LHCN-M2 (cell line): ENCODE measurements around the gene DLG1. TPM values are rescaled to one million over a fixed set of nuclear protein-coding genes. Genes with fewer than 3 reads are reported as not detected.

Source experiments
- DNase-seq: peaks from one replicate; pipeline ENCODE4 v3.0.0-alpha.2; 2012; ENCODE audit warnings: low read depth
- total RNA-seq: library from RNA; depleted of rRNA; stranded (reverse); fragments of >200 nt; gene quantifications from 2 replicates; pipeline ENCODE4 v1.2.3, GENCODE V29; 2014

The DLG1 gene
- total RNA-seq, 1 experiment from 2014 or later, result 107 TPM

DNA sequence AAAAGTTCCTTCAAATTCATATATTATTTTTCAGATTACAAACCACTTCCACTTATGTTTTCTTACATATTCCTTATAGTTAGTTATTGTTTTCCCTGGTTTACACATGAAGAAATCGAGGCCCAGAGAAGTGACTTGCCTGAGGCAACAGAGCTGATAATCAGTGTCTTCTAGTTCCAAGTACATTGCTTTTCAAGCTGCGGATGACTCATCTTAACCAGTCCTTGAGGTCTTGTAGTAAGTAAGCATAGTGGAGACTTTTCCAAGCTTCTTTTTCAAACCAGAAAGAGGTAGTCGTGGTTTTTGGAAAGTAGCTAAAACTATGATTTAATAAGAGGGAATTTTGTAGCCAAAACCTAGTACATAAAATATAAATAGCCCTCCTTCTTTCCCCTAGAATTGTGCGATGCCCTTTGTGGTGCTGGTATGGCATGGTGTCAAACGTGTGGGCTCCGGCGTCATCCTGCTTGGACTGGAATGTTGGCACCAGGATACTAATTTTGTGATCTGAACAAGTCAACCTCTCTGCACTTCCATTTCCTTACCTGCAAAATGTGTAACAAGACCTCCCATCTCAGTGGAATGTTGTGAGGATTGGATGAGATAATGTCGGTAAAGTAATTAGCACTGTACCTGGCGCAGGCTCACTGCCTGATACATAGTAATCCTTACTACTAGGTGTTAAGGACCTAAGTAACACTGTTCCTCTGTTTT lies 19.0 kb upstream of the DLG1 start:
- DNase-seq, result peak; percentile 86

DNA sequence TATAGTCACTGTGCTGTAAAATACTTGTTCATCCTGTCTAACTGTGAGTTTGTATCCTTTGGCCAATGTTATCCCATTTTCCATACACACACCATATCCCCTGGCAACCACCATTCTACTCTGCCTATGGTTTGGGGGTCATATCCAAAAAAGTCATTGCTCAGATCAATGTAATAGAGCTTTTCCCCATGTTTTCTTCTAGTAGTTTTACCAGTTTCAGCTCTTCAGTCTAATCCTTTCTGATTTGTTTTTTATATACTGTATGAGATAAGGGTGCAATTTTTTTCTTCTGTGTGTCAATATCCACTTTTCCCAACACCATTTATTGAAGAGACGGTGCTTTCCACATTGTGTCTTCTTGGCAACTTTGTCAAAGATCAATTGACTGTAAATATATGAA lies 14.0 kb upstream of the DLG1 start:
- DNase-seq, result no peak

- DNase-seq, result no peak
These were observed 13.2 kb upstream of the DLG1 start for GRCh38 chr3:197311591-197311990.

- peak; percentile 94 for DNase-seq
These were observed 11.3 kb upstream of the DLG1 start for GRCh38 chr3:197309528-197310361.

DNA sequence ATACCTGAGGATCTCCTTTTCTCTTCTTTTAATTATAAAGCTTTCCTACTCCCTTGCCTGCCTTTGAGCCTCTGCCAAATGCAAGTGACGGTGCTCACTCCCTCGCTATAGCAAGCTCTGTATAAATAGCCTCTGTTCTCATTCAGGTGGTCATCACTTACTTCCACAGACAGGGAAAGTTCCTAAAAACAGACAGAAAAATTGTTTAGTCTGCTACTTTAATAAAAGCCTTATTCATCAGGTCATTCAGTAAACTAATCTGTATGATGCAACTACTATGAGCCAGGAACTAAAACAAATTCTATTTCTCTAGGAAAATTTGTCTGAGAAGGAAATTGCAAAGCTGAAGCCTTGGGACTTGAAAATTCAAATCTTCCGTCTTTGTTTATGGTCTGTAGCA lies 10.2 kb upstream of the DLG1 start:
- peak; percentile 51 for DNase-seq

- peak; percentile 86 for DNase-seq
These were observed 8.1 kb upstream of the DLG1 start for GRCh38 chr3:197306374-197307086.

- DNase-seq, result peak; percentile 93
These were observed 7.4 kb upstream of the DLG1 start for GRCh38 chr3:197305854-197306253.

DNA sequence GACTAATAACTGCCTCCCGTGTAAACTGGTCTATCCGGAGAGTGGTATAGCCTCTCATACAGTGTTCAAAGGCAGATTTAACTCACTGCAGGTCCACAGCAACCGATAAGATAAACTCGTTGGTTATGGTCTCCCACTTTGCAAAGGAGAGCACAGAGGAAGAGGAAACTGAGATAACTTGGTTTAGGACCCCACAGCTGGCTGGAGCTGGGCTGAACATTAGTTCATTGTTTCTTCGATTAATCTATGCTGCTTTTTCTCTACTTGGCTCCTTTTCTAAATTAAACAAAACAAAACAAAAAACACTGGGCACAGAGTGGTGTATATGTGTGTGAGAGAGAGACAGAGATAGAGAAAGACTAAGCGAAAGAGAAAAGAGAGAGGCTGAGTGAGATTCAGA lies 5.0 kb upstream of the DLG1 start:
- DNase-seq, result no peak

- peak; percentile 97 for DNase-seq
These were observed 4.4 kb upstream of the DLG1 start for GRCh38 chr3:197302696-197303341.

GRCh38 chr3:197302033-197302432 lies 3.6 kb upstream of the DLG1 start:
- no peak for DNase-seq

- DNase-seq, result no peak
These were observed 1.9 kb upstream of the DLG1 start for GRCh38 chr3:197300361-197300760.

DNA sequence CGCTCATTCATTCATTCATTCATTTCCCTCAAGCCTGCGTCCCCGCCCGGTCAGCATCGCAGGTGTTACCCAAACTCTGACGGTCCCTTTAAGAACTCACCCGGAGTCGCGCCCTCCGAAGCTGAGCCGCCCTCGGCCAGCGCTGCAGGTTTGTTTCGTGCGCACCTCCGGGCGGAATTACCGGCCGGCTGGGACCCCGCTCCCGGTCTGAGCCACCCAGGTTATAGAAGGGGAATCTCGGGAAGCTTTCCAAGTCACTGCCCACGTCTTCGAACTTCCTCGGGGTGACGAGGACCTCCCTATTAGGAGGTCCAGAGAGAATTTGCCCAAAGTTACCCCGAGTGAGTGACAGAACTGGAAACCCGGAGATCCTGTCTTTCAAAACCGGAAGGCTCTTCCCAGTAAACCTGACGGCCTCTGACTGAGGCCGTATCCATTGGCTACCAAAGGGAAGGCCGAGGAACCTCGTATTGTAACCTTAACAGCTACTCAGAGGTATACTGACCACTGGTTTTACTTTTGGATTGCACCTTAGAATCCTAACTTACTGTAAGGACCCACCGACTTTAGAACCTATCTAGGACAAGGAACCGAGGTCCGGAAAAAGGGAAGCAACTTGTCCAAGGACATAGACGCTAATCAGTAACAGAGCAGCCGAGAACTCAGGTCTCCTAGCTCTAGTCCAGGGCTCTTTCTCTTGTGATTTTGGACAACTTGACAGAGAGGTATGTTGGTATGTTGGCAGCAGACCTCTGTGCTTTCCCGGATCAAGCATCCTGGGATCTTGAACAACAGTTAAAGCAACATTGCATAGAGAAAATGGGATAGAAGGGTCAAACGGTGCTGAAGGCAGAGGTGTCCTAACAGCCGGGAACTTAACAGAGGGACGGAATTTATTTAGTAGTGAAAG lies 788 bp upstream of the DLG1 start:
- DNase-seq, result no peak

- DNase-seq, result peak; percentile 90
These were observed 704 bp downstream of the DLG1 start for GRCh38 chr3:197297476-197298340.

GRCh38 chr3:197297002-197297401 lies 1.4 kb downstream of the DLG1 start:
- no peak for DNase-seq

DNA sequence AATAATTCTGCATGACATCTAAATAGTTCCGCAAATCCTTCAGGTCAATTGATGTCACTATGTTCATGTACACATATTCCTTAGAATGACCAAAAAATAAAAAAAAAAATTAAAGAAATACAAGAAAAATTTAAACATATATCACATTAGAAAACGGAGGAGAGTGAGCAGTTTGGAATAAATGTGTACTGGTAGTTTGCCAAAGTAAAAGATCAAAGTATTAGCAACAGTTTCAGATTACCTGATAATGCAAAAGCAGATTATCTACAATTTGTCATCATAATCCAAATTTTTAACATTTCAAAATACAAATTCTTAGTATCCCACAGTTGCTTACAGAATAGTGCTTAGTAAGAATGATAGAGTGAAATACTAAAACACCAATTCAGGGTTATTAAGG lies 1.9 kb downstream of the DLG1 start:
- no peak for DNase-seq

- DNase-seq, result no peak
These were observed 2.5 kb downstream of the DLG1 start for GRCh38 chr3:197295871-197296270.

- DNase-seq, result no peak
These were observed 4.7 kb downstream of the DLG1 start for GRCh38 chr3:197293605-197294237.

GRCh38 chr3:197292648-197293047 lies 5.8 kb downstream of the DLG1 start:
- no peak for DNase-seq

- no peak for DNase-seq
These were observed 6.2 kb downstream of the DLG1 start for GRCh38 chr3:197292083-197292646.
